ENCODE measurements around the gene MBD2. TPM values are rescaled to one million over a fixed set of nuclear protein-coding genes. Genes with fewer than 3 reads are reported as not detected.
A peak's percentile ranks its signal among the peaks of the same experiment; 100 is the strongest.

MBD2 gene
- total and polyA plus RNA-seq, 2 of the 8 experiments (the other 6 are each of a cell fraction or from before 2014, with no cell fraction given), result 36.2 to 52.7 TPM

GRCh38 chr18:54165450-54165849 lies 59.0 kb downstream of the MBD2 start:
- Histone ChIP-seq H3K27ac (ENCODE audit: low read depth, low read length) (no peak overlapping the region), H2AFZ (ENCODE audit: low read length) (no peak overlapping the region), H3K4me3 (ENCODE audit: extremely low read depth in 1 of 4, insufficient read depth in 2 of 4, low read depth in 3 of 4, low read length in 4 of 4) (no peak overlapping the region), H2BK5ac (ENCODE audit: low read depth, low read length) (no peak overlapping the region), H3K36me3 (ENCODE audit: control insufficient read depth in 2 of 4, insufficient read depth in 4 of 4, low read length in 3 of 4) (no peaks in the 10 kb centered on the region), H2AK5ac (ENCODE audit: low read depth, low read length) (no peak overlapping the region), H3K79me2 (ENCODE audit: control insufficient read depth in 1 of 2, insufficient read depth in 2 of 2, low read length in 2 of 2) (no peaks in the 10 kb centered on the region), H3K56ac (replicated peaks; ENCODE audit: insufficient read length, low read depth, low read length) (no peak overlapping the region), H4K5ac (ENCODE audit: insufficient read length, low read depth, low read length) (no peak overlapping the region), H2BK120ac (replicated peaks; ENCODE audit: low read depth, low read length) (no peak overlapping the region), H3K18ac (ENCODE audit: extremely low read depth, low read length) (no peak overlapping the region), H3K79me1 (ENCODE audit: low read depth, low read length) (no peaks in the 10 kb centered on the region), H4K8ac (ENCODE audit: extremely low read depth, insufficient read depth, low read length) (no peak overlapping the region), H3K9ac (replicated peaks in 1 of 4; ENCODE audit: extremely low read depth in 1 of 4, low read depth in 3 of 4, low read length in 3 of 4) (no peak overlapping the region), H3K23me2 (ENCODE audit: low read depth, low read length) (no peaks in the 10 kb centered on the region), H3K14ac (ENCODE audit: insufficient read length) (no peak overlapping the region), H3K23ac (ENCODE audit: insufficient read length) (no peak overlapping the region), H3K4me2 (ENCODE audit: insufficient read depth in 1 of 2, low read depth in 2 of 2, low read length in 2 of 2) (no peak overlapping the region), H3K9me3 (ENCODE audit: insufficient read depth in 2 of 2, low read depth in 1 of 2, low read length in 1 of 2) (no peaks in the 10 kb centered on the region), H2BK15ac (ENCODE audit: low read length) (no peak overlapping the region), H2BK12ac (ENCODE audit: low read depth, low read length) (no peak overlapping the region), H4K91ac (replicated peaks; ENCODE audit: insufficient read length, low read length) (no peak overlapping the region), H3K27me3 (replicated peaks in 1 of 4; ENCODE audit: control insufficient read depth in 3 of 4, extremely low read depth in 1 of 4, insufficient read depth in 3 of 4, low read length in 3 of 4) (no peaks in the 10 kb centered on the region), H3K4ac (replicated peaks; ENCODE audit: insufficient read length, low read depth, low read length) (no peak overlapping the region), H4K20me1 (replicated peaks in 1 of 2; ENCODE audit: control insufficient read depth in 1 of 2, insufficient read depth in 2 of 2, low read length in 2 of 2) (no peaks in the 10 kb centered on the region), H3K4me1 (replicated peaks in 1 of 4; ENCODE audit: control insufficient read depth in 3 of 4, insufficient read depth in 4 of 4, low read length in 3 of 4) (no peaks in the 10 kb centered on the region), H2BK20ac (ENCODE audit: low read length) (no peak overlapping the region)
- 84% methylated on average over 1 of the region's 1 CpG; no CpG with 5 or more reads in 1 of the 2 experiments for WGBS, 2 experiments (ENCODE audit: extremely low coverage in 1 of 2, insufficient coverage in 1 of 2, insufficient read length in 1 of 2, insufficient replicate concordance in 2 of 2, low coverage in 1 of 2, low lambda C conversion rate in 2 of 2, missing lambda C conversion rate in 1 of 2)
- FAIRE-seq (peak; percentile 36), DNase-seq (ENCODE audit: low read depth in 1 of 2, low spot score in 2 of 2) (no peak)
- TF ChIP-seq TCF12 (IDR thresholded peaks at IDR 0.05; ENCODE audit: low read depth, low read length) (no peak), BRCA1 (IDR thresholded peaks at IDR 0.05; ENCODE audit: low read depth, low read length) (no peak), EP300 (IDR thresholded peaks at IDR 0.05; ENCODE audit: borderline replicate concordance in 1 of 2, low read depth in 2 of 2, low read length in 2 of 2) (no peak)
- ChIA-PET CTCF (ENCODE audit: partially characterized antibody) (interaction anchor here (1.0 kb wide), 1 partner anchor 41 kb away, joined by 3 read pairs; no protein-coding TSS in a partner anchor), POLR2A (ENCODE audit: partially characterized antibody) (no interaction called here)

Data from H1 (cell line).